Measurements from ENCODE around the gene GDPD4. TPM values are rescaled to one million over a fixed set of nuclear protein-coding genes. Genes with fewer than 3 reads are reported as not detected.

GDPD4 gene
- total RNA-seq, 4 donors from 2014 or later: not detected

DNA sequence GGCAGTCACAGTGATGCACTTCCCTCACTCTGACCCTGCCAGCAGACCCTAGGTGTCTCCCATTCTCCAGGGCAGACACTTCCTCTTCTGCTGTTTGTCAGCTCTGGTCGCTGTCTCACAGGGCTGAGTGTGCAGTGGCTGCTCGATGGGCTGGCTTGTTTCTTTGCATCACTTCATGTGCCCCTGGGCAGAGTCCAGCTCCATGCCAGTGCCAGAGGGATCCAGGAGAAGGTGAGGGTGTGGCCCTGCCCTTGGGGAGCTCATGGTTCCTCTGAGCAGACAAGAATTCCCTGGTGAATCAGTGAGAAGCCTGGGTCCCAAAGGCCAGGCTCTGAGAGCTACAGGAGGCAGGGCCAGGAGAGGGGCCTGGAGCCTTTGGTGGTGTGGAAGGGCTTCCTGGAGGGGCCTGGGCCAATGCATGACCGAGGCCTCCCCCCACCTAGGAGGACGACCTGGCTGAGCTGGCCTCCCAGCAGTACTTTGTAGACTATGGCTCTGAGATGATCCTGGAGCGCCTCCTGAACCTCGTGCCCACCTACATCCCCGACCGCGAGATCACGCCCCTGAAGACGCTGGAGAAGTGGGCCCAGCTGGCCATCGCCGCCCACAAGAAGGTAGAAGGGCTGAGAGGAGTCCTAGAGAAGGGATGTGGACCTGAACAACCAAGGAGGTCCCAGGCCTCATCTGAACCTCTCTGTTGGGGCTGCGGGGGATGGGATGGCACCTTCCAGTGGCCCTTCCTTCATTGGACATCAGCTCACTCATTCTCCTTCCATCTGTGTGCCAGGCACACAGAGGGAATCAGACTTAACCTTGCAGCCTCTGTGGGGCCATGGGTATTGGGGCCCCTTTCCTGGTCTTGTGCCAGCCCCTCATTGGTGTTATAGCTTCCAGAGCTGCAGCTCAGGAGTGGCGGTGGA lies 107.3 kb downstream of the GDPD4 start:
- Histone ChIP-seq H3K36me3 (no peaks in the 10 kb centered on the region), H3K9me3 (no peaks in the 10 kb centered on the region), H3K4me3 (no peak overlapping the region), H3K27ac (no peak overlapping the region), H3K4me1 (no peaks in the 10 kb centered on the region), H3K27me3 (no peaks in the 10 kb centered on the region)
- TF ChIP-seq EP300 (IDR thresholded peaks at IDR 0.05): no peak
- TF ChIP-seq POLR2A (IDR thresholded peaks at IDR 0.05): no peak
- TF ChIP-seq, protein P1, sequence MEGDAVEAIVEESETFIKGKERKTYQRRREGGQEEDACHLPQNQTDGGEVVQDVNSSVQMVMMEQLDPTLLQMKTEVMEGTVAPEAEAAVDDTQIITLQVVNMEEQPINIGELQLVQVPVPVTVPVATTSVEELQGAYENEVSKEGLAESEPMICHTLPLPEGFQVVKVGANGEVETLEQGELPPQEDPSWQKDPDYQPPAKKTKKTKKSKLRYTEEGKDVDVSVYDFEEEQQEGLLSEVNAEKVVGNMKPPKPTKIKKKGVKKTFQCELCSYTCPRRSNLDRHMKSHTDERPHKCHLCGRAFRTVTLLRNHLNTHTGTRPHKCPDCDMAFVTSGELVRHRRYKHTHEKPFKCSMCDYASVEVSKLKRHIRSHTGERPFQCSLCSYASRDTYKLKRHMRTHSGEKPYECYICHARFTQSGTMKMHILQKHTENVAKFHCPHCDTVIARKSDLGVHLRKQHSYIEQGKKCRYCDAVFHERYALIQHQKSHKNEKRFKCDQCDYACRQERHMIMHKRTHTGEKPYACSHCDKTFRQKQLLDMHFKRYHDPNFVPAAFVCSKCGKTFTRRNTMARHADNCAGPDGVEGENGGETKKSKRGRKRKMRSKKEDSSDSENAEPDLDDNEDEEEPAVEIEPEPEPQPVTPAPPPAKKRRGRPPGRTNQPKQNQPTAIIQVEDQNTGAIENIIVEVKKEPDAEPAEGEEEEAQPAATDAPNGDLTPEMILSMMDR (IDR thresholded peaks at IDR 0.05): no peak
- no peak for TF ChIP-seq POLR2AphosphoS5 (IDR thresholded peaks at IDR 0.05)
- no peak for DNase-seq (ENCODE audit: low spot score in 2 of 2)
- WGBS: 91% methylated on average over 13 of the region's 15 CpGs

DNA sequence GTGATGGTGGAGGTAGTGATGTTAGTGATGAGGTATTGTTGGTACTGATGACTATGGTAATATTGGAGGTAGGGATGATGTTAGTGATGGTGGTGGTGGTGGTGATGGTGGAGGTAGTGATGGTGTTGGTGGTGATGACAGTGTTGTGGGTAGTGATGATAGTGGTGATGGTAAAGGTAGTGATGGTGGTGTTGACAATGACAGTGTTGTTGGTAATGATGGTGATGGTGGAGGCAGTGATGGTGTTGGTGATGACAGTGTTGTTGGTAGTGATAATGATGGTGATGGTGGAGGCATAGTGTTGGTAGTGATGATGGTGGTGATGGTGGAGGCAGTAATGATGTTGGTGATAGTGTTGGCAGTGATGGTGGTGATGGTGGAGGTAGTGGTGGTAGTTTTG lies 108.3 kb downstream of the GDPD4 start:
- Histone ChIP-seq H3K36me3 (no peaks in the 10 kb centered on the region), H3K27ac (no peak overlapping the region), H3K27me3 (no peaks in the 10 kb centered on the region), H3K4me1 (no peaks in the 10 kb centered on the region), H3K9me3 (no peaks in the 10 kb centered on the region), H3K4me3 (no peak overlapping the region)
- TF ChIP-seq POLR2A (IDR thresholded peaks at IDR 0.05): no peak
- no peak for TF ChIP-seq POLR2AphosphoS5 (IDR thresholded peaks at IDR 0.05)
- TF ChIP-seq EP300 (IDR thresholded peaks at IDR 0.05): no peak
- TF ChIP-seq, protein P1 (IDR thresholded peaks at IDR 0.05): no peak
- no peak for DNase-seq (ENCODE audit: low spot score in 2 of 2)

DNA sequence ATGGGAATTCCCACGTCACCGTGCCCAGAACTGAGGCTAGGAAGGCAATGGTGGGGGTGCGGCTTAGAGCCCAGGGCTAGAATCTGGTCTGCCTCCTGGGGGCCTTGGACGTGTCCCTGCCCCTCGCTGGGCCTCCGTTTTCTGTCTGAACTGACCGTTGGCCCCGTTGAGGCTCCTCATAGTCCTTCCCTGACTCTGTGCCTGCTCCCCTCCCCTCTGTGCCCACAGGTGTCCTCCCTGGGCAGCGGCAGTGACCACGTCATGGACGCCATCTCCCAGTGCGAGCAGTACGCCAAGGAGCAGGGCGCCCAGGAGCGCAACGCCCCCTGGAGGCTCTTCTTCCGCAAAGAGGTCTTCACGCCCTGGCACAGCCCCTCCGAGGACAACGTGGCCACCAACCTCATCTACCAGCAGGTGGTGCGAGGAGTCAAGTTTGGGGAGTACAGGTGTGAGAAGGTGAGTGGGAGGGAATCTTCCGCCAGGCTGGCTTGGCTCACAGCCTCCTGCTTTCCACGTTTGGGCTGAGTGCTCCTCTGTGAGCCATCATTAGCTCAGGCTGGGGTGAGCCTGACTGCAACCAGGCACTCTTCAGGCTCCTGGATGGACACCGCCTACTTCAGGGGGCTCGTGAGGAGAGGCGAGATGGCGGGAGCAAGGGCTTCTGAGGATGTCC lies 109.5 kb downstream of the GDPD4 start:
- H3K36me3 ChIP-seq: no peaks in the 10 kb centered on the region
- no peaks in the 10 kb centered on the region for H3K9me3 ChIP-seq
- 71% methylated on average over 7 of the region's 27 CpGs for WGBS
- TF ChIP-seq, protein P1 (IDR thresholded peaks at IDR 0.05): peak; percentile 23 to 38
- TF ChIP-seq POLR2AphosphoS5 (IDR thresholded peaks at IDR 0.05): no peak
- no peaks in the 10 kb centered on the region for H3K4me1 ChIP-seq
- DNase-seq (ENCODE audit: low spot score in 2 of 2): no peak
- no peaks in the 10 kb centered on the region for H3K27me3 ChIP-seq
- H3K4me3 ChIP-seq: peak overlapping the region; percentile 16
- H3K27ac ChIP-seq: no peak overlapping the region

DNA sequence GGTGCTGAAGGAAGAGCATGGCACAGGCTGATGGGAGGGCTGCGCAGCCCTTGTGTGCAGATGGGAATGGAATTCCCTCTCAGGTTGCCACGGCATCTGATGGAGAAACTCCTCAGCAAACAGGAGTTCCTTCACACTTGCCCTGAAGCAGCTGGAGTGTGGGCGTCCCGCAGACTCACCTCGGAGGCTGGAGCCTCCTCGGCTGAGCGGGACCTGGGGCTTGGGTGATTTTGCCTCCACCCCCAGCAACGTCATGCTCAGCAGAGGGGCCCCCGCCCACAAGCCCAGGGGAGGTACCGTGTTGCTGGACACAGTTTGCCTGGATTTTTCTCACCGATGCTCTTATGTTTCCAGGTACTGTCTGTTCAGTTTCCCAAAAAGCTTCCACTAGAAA lies 110.1 kb downstream of the GDPD4 start:
- no peak for TF ChIP-seq POLR2AphosphoS5 (IDR thresholded peaks at IDR 0.05)
- Histone ChIP-seq H3K9me3 (no peaks in the 10 kb centered on the region), H3K27me3 (no peaks in the 10 kb centered on the region), H3K4me3 (peak overlapping the region; percentile 16), H3K27ac (no peak overlapping the region), H3K4me1 (no peaks in the 10 kb centered on the region), H3K36me3 (no peaks in the 10 kb centered on the region)
- no peak for DNase-seq (ENCODE audit: low spot score in 2 of 2)
- WGBS: 61% methylated on average over 3 of the region's 11 CpGs

DNA sequence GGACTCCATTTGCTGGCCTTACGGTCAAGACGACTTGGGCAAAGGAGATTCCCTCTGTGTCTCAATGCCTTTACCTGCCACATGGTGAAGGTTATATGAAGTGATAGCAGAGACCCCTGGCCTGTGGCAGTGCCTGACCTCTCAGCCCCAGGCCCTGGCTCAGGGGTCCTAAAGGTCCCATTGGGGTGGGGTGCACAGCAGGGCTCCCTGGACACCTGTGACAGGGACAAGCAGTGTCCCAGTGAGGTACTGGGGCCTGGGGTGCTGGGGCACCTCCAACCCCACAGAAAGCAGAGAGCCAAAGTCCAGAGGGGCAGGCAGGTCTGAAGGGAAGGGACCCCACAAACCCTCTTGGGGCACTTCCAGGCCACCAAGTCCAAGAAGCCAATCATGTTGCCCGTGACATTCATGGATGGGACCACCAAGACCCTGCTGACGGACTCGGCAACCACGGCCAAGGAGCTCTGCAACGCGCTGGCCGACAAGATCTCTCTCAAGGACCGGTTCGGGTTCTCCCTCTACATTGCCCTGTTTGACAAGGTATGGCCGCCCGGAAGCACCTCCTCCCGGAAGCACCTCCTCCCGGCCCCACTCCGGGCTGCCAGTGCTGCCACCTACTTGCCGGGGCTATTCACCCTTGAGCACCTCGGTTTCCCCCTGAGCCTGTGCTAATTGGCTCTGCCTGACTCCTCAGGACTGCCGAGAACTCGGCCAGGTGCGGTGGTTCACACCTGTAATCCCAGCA lies 111.0 kb downstream of the GDPD4 start:
- Histone ChIP-seq H3K27ac (no peak overlapping the region), H3K36me3 (no peaks in the 10 kb centered on the region), H3K9me3 (no peaks in the 10 kb centered on the region), H3K4me3 (no peak overlapping the region), H3K4me1 (no peaks in the 10 kb centered on the region), H3K27me3 (no peaks in the 10 kb centered on the region)
- TF ChIP-seq EP300 (IDR thresholded peaks at IDR 0.05): no peak
- TF ChIP-seq POLR2AphosphoS5 (IDR thresholded peaks at IDR 0.05): no peak
- TF ChIP-seq, protein P1 (IDR thresholded peaks at IDR 0.05): no peak
- TF ChIP-seq POLR2A (IDR thresholded peaks at IDR 0.05): no peak
- no peak for DNase-seq (ENCODE audit: low spot score in 2 of 2)
- WGBS: 92% methylated on average over 21 of the region's 21 CpGs
